Inferior parietal cortex (tissue), 1 donor: Measurements from ENCODE around the gene TFEC.
"Not testable (repeated sequence)": the region's sequence is repeated elsewhere in the genome, so short reads cannot be mapped to it uniquely, and the experiment has no call there.

Source experiments
- DNase-seq: peaks from one replicate; pipeline ENCODE4 v3.0.0-alpha.2; 2016; ENCODE audit errors: extremely low spot score

TFEC gene

DNA sequence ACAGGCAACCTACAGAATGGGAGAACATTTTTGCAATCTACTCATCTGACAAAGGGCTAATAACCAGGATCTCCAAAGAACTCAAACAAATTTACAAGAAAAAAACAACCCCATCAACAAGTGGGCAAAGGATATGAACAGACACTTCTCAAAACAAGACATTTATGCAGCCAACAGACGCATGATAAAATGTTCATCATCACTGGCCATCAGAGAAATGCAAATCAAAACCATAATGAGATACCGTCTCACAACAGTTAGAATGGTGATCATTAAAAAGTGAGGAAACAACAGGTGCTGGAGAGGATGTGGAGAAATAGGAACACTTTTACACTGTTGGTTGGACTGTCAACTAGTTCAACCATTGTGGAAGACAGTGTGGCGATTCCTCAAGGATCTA, 100.8 kb downstream of the TFEC start:
- not testable (repeated sequence) for DNase-seq

DNA sequence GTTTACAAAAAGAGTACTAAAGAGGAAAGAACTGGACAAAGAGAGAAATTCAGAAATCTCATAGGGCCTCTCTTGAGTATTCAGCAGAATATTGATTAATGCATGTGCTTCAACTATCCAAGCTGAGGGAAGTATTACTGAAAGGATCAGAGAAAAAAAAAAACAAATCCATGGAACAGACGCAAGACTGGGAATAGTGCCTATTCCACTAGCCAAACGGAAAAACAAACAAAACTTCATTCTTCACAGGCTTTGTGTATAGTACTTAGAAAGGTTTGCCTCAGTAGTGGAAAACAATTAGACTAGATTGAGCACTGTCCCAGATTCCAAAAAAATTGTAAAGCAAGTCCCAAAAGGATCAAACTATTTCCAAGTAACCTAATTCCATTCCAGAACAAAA, 106.2 kb downstream of the TFEC start:
- no peak for DNase-seq

DNA sequence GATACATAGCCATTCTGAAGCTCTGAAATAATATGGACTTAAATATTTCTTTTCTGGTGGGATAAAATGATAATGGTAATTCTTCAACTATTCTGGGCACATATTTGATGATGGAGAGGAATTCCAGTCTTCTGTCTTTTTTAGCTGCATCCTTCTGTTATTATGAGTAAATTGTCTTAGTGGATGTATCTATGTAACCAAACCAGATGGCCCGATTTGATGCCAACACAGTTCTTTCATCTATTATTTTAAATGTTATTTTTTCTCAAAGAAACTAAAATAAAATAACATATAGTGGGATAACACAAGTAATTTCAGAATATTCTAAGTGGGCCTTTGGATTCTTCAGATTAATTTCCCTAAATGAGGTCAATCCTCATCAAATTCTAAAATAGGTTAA, 110.2 kb downstream of the TFEC start:
- no peak for DNase-seq

- DNase-seq = no peak
These were observed 115.6 kb downstream of the TFEC start for GRCh38 chr7:115914951-115915350.

GRCh38 chr7:115911465-115911864, 119.1 kb downstream of the TFEC start:
- no peak for DNase-seq

DNA sequence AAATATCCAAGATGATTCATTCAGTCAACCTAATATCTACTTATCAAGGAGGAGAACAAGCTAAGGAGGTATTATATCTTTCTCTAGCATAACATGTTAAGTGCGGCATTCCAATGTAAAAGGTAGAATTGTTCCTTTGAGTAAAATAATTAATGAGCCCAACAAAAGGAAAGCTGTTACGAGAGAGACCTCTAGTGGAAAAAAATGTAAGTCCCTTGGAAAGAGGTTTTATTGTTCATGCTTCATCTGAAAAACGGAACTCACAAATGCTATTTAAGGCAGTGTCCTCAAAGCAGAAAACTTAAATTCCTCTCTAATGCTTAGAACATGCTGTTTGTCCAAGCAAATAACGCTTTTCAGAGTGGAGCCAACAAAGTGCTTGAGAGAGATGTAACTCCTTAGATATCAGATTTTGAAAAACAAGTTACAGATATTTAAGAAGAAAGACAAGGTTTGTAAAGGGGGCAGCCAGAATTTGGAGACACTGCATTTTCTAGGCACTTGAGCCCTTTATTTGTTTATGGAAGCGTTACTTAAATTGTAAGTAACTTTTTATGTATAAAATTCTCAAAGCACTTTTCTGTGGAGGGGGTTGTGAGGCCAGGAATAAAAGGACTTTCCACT, 119.9 kb downstream of the TFEC start:
- DNase-seq = peak; percentile 66

DNA sequence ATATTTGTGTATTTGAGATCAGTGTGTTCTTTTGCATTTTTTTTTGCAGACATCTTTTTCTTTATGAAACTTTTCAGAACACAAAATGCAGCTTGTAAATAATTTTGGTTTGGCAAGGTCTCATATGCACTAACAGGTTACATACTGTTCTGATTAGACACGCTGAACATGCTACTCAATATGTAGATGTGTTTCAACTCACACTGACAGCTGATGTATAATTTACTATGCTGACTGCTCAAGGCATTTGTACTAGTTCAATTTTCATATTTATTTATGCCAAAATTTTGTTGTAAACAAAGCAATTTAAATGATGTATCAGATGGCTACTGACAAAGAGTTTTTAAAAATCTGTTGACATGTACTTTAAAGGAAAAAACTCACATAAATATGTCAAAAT, 123.8 kb downstream of the TFEC start:
- no peak for DNase-seq

DNA sequence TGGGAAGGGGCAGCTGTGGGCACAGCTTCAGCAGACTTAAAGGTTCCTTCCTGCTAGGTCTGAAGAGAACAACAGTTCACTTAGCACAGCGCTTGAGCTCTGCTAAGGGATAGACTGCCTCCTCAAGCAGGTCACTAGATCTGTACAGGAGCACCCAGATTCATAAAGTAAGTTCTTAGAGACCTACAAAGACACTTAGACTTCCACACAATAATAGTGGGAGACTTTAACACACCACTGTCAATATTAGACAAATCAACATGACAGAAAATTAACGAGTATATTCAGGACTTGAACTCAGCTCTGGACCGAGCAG, 140.9 kb downstream of the TFEC start:
- DNase-seq = no peak

- no peak for DNase-seq
These were observed 141.4 kb downstream of the TFEC start for GRCh38 chr7:115888981-115889668.

- DNase-seq = no peak
These were observed 145.0 kb downstream of the TFEC start for GRCh38 chr7:115885550-115885949.
